KG1 (cell line): ENCODE measurements around the gene GSK3A.
A peak's percentile ranks its signal among the peaks of the same experiment; 100 is the strongest.

Source experiments
- DNase-seq: peaks from one replicate; lab custom pipeline; 2025; lab: John Stamatoyannopoulos, UW

Gene GSK3A

GRCh38 chr19:42226886-42227285, 15.5 kb downstream of the GSK3A start:
- no peak for DNase-seq

GRCh38 chr19:42225718-42226292, 16.6 kb downstream of the GSK3A start:
- no peak for DNase-seq

DNA sequence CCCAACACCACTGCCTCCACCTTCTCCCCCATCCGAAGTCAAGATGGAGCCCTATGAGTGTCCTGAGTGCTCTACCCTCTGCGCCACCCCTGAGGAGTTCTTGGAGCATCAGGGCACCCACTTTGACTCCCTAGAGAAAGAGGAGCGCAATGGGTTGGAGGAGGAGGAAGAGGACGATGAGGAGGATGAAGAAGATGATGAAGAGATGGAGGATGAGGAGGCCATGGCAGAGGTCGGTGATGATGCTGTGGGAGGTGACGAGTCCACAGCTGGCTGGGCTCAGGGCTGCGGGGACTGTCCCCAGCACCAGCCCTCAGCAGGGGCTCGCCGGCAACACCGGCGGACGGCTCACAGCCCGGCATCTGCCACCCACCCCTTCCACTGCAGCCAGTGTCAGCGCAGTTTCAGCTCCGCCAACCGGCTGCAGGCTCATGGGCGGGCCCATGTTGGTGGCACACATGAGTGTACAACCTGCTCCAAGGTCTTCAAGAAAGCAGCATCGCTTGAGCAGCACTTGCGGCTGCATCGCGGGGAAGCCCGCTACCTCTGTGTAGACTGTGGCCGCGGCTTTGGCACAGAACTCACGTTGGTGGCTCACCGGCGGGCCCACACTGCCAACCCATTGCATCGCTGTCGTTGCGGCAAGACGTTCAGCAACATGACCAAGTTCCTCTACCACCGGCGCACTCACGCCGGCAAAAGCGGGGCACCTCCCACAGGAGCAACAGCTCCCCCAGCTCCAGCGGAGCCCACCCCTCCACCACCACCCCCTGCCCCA, 17.3 kb downstream of the GSK3A start:
- no peak for DNase-seq

GRCh38 chr19:42220751-42221097, 21.7 kb downstream of the GSK3A start:
- DNase-seq, result no peak

- peak; percentile 89 for DNase-seq
Measured at GRCh38 chr19:42219812-42220750, 22.3 kb downstream of the GSK3A start, which contains the start of gene ZNF526. TSS of gene ZNF526 (plus strand) at chr19:42220312. CDS start at chr19:42224404, 4,092 bp downstream.

GRCh38 chr19:42217520-42218437, 24.6 kb downstream of the GSK3A start, which contains the start of gene DEDD2:
TSS of gene DEDD2 (minus strand) at chr19:42217677. CDS start at chr19:42217007, 670 bp downstream.
- peak; percentile 57 for DNase-seq

- no peak for DNase-seq
Measured at GRCh38 chr19:42216653-42217519, 25.5 kb downstream of the GSK3A start.

GRCh38 chr19:42214810-42215485, 27.5 kb downstream of the GSK3A start:
- DNase-seq, result no peak

GRCh38 chr19:42212886-42213285, 29.5 kb downstream of the GSK3A start:
- DNase-seq, result no peak

GRCh38 chr19:42208612-42209011, 33.8 kb downstream of the GSK3A start:
- no peak for DNase-seq

- DNase-seq, result no peak
Measured at GRCh38 chr19:42207767-42208271, 34.6 kb downstream of the GSK3A start.

DNA sequence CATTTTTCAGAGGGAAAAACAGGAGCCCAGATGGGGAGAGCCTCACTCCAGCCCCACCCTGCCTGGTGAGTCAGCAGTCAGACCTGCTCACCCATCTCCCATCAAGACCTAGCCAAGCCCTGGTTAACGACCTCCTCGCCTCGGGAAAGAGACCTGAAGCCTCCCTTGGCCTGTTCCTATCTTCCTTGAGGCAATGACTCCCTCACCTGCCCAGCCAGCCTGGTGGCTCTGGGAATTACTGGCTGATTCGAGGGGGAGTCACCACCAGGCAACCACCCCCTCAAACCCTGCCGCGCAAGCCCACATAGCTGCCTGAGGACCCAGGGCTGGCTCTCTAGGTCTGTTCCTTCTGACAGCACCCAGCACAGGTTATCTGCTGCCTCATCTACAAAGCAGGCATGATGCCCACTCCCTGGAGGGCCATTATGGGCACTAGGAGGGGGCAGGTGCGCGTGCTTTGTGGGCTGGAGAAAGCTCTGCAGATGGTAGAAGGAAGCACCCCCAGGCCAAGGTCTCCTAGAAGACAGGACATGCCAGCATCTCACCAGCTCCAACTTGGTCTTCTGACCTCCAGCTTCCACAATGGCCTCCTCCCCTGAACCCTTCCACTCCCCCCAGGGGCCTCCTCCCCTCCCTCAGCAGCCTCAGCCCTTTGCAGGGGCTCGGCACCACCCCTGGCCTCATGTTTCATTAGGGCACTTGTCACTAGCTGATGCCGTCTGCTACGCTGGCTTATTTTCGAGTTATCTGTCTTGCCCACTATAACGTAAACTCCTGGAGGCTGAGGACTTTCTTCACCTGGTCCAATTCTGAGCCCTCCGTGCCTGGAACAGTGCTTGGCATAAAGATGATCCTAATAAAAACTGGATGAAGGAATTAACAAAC, 35.3 kb downstream of the GSK3A start:
- DNase-seq, result no peak

DNA sequence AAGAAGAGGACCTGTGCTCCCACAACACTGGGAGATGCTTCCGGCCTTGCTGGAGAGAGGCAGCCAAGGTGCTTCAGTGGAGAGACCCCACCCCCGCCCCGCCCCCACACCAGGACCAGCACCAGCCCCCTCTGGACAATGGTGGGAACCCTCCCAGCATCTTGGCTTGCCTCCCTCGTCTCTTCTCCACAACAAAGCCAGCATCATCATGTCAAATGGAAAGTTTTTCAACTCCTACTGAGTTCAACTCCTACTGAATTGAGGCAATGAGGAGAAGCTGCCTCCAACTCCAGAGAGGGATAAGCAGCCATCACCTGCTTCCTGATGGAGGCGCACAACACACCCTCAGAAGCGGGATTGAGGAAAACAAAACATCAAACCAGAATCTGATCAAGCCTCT, 37.7 kb downstream of the GSK3A start:
- no peak for DNase-seq

- no peak for DNase-seq
Measured at GRCh38 chr19:42203700-42204099, 38.7 kb downstream of the GSK3A start.

DNA sequence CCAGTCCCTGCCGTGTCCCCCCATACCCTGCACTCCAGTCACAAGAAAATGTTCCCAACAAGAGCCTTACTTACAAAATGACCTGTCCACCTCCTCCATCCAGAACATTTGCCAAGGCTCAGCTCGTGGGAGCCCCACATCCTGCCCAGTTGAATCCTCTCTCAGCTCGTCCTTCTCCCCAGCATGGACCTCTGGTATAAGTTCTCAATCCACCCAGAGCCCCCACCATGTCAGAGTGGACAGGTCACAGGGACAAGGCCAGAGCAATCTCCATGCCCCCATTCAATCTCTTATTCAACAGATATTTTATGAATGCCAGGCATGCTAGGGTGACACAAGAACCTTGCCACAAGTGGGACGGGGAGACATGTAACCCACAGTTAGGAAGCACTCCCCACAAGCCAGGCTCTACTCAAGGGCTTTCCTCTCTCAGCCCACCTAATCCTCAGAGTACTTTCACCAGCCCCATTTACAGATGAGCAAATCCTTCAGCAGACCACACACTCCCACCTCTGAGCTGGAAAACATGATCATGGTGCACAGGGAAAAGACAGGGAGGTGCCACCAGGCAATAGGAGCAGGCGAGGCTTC, 40.0 kb downstream of the GSK3A start:
- no peak for DNase-seq

DNA sequence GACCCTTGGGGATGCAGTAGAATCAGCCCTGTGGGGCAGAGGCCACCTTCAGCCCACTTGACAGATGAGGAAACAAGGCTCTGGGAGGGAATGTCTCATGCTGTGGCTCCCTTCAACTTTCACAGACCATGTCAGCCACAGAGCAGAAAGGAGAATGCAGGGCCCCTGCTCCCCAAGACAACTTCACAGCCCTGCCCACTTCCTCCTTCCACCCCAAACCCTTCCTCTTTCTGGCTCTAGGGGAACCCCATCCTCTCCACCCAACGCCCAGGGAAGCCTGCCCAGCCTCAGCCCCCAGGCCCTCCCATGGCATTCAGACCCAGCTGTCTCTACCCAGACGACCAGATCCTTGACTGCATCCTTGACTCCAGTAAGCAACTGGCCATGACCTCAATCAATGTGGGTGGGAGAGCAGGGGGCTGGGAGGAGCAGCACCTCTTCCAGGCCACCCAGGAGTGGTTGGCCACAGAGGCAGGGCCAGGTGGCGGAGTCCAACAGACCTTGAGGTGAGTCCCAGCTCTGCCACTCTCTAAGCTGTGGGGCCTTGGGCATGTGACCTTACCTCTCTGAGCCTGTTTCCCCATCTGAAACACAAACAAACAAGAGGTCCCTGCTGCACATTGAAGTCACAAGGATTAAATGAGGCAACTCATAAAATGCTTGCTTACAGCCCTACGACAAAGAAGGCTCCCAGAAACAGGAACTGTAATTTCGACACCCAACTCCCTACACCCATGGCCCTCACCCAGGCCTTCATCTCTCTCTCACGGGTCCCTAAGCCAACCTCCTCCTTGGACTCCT, 40.7 kb downstream of the GSK3A start:
- DNase-seq, result peak; percentile 41

DNA sequence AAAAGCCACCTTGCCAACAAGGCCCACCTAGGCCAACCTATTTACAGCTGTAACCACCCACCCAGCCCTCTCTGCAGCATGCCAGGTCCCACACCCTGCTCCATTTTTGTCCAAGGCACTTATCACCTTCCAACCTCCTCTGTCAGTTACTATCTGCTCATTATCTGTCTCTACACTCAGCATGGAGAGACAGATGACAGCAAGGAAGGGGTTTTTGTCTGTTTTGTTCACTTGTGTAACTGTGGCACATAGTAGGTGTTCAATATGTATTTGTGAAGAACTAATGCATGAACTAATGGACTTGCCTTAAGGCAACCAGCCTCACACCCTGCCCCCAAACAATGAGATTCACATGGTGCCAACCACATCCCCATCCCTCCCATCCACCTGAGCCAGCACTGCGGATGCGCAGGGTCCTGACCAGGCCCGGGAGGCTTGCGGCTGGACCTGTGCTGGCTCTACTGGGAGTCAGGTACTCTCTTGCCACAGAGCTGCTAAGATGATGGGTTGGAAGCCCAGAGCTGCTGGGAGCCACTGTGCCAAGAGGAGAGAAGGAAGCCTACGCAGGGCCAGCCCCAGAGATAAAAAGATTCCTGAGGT, 42.2 kb downstream of the GSK3A start:
- DNase-seq, result no peak
